Left renal cortex interstitium (tissue), 4 donors: ENCODE data around the gene ATXN7L2. TPM values are rescaled to one million over a fixed set of nuclear protein-coding genes. Genes with fewer than 3 reads are reported as not detected.

Experiments used
- DNase-seq, 4 donors: peaks; one replicate each; pipeline ENCODE4 v3.0.0-alpha.2; 2013; ENCODE audit warnings: low read depth in 4 of 4, low spot score in 2 of 4, missing footprints in 1 of 4
- polyA plus RNA-seq, 4 donors: library from polyadenylated mRNA; unstranded; fragments of 120-200 nt; gene quantifications; one replicate each; pipeline ENCODE4 v1.2.1, GENCODE V29; 2013; ENCODE audit not compliant: insufficient read length in 4 of 4

Gene ATXN7L2
- polyA plus RNA-seq, 4 donors = 6.9 to 17.7 (median 11.8) TPM

DNA sequence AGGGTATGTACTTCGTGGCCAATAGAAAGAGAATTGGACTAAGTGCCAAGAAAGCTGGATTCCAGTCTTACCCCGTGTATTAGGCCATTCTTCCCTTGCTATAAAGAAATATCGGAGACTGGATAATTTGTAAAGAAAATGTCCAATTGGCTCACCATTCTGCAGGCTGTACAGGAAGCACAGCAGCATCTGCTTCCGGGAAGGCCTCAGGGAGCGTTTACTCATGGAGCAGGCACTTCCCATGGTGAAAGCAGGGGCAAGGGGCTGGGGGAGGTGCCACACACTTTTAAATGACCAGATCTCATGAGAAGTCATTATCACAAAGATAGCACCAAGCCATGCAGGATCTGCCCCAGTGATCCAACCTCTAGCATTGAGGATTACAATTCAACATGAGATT is 33.6 kb downstream of the ATXN7L2 start:
- DNase-seq = no peak

DNA sequence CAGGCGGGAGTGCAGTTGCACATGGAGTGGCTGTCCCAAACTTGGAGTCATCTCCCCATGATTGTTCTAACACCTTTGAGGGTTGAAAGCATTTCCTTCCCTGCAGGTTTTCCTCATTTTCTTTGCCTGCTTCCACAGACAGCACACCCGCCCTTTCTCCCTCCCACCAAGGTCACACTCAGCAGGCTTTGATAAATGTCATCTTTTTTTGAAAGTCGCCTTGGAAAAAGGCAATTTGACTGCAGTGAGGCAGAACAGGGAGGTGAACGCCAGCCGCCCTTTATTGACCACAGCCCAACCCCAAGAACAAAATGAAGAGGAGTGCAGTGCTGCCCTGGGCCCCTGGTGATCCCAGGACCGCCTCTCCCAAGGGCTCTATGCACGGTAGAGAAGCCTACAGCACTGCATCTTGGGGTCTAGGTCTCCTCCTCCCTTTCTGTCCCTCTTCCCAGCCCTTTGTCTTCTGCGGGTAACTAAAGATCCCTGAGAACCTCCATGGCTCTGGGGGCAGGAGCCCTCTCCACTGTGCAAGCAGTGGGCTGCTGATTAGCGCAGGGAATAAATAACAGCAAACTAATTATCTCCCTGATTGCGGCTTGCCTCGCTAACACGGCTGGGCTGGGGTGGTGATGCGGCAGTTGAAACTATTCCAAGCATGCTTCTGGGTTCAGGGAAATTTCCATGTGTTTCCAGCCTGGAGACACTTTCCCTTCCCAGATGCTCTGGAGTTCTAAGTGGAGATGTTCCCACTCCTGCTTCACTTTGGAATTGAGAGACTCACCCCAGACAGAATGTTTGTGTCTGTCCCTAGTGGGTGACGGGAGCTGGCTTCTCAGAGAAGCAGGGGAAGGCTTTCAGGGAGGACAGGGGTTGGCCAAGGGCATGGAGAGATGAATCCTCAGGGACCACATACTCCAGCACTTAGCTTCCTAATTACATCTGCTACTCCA is 37.6 kb downstream of the ATXN7L2 start:
- no peak for DNase-seq

GRCh38 chr1:109522026-109522425 is 38.3 kb downstream of the ATXN7L2 start:
- DNase-seq = no peak

- no peak for DNase-seq
These were observed 40.0 kb downstream of the ATXN7L2 start for GRCh38 chr1:109523706-109524105.

GRCh38 chr1:109527098-109527811 is 43.5 kb downstream of the ATXN7L2 start:
- DNase-seq = no peak

DNA sequence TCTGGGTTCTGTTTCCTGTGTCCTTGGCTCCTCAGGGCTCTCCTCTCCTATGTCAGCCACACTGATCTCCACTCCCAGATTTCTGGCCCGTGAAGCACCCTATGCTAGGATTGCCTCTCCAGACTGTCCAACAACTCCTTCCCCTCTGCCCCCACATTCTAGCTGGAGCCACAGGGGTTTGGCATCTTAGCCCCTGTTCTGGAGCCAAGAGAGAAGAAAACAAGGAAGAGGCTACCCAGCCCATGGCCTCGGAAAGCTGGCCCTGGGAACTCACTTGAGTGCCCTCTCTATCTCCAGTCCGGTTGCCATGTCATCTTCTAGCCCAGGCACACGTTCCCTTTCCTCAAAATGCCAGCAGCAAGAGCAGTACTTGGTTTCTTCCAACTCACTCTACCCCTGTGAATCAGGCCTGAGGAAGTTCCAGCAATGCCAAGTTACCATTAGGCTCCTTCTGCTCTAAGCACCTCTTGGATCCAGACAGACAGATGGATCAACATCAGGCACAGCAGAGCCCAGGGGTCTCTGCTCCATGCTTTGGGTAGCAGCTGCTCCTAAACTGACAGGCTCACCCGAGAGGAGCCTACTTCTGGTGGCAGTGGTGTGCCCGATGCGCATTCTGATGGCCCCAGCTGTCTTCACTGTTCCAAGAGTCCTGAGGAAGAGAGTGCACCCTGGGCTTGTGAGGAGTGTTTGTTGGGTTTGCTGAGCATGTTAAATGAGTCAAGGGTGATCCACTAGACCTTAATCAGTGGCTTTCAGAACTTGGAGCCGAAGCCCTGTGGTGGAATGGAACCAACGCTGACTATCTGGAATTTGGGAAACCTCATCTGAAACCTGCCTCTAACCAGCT is 44.4 kb downstream of the ATXN7L2 start:
- no peak for DNase-seq

DNA sequence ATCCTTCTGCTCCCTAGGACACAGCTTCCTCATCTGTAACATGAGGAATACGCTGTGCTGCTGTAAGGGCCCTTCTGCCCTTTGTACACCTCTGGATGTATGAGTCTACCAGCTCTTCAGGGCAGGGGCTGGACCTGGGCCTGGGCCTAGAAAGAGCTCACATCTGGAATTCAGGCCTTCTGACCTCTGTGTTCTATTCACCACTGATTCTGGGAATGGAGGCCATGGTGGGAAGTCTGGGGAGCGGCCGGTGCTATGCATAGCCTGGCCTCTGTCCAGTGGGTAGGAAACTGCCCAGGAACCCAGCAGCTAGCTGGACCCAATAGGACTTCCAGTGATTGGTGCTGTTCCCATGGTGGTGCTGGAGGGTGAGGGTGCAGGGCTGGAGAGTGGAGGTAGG is 45.0 kb downstream of the ATXN7L2 start:
- no peak for DNase-seq

DNA sequence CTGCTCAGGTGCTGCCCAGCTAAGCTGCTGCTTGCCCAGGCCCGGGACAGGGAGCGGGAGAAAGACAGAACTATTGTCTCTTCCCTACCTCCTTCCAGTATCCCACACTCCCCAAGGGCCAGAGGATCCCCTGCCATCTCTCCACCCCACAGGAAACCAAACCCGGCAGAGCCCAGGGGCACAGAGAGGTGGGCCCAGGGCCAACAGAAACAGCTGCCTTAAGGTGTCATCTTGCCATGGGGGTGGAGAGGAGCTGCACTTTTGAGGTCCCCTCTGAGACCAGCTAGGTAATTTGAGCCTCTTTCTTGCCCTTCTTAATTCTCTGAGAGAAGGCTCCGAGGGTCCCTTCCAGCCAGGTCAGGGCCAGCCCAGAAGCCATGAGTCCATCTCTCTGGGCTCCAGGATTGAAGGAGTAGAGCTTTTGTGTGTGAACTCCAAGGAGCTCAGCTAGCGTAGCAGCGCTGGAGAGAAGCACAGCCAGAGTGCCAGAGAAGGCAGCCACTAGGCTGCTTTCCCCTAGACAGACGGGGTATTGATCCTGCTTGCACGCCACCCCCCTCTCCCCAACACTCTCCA is 46.3 kb downstream of the ATXN7L2 start:
- DNase-seq = no peak

GRCh38 chr1:109530457-109531087 is 46.9 kb downstream of the ATXN7L2 start:
- no peak for DNase-seq

- DNase-seq = no peak
These were observed 47.7 kb downstream of the ATXN7L2 start for GRCh38 chr1:109531380-109531779.

DNA sequence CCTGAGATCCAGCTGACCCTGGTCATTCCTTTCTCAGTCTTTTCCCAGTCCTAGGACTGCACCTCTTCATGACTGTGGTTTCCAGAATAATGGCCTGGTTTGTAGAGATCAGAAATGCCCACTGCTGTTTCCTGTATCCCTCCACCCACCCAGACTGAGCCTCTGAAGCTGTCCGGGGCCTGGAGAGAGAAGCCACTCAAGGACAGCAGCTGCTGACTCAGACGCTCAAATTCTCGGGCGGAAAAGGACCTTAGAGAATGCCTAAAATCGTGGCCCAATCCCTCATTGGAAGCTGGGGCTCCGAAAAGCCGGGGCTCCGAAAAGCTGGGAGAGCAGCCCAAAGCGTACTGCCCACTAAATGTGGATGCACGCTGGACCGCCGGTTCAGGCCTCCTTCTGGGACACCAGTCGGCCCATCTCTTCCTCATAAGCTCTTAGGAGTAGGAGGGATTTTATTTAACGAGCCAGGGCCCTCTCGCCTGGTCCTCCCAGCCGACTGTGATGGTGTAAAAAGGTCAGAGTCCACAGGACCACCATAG is 48.2 kb downstream of the ATXN7L2 start:
- DNase-seq = no peak

GRCh38 chr1:109532365-109533136 is 48.8 kb downstream of the ATXN7L2 start:
- DNase-seq = peak in 1 of 4 donors; percentile 61

DNA sequence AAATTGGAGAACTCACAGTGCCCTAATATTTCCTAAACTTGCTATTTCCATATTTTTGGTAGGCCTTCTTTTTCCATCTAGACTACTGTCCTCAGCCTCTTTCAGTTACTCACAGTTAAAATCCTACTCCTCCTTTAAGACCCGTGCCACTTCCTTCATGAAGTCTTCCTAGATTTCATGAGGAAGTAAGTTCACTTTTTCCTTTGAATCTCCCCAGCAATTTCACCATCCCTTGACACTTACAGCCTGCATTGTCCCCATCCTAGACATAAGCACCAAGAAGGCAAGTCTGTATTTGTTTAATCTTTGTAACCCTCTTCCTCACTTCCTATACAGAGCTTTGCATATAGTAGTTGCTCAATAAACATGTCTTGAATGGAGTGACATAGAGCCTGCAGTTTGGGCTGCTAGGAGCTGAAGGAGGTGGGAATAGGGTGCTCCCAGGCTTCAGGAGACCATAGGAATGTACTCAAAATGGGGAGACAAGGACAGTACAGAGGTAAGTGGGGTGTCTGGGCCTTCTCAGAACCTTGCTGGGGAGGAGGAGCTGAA is 50.7 kb downstream of the ATXN7L2 start:
- no peak for DNase-seq

DNA sequence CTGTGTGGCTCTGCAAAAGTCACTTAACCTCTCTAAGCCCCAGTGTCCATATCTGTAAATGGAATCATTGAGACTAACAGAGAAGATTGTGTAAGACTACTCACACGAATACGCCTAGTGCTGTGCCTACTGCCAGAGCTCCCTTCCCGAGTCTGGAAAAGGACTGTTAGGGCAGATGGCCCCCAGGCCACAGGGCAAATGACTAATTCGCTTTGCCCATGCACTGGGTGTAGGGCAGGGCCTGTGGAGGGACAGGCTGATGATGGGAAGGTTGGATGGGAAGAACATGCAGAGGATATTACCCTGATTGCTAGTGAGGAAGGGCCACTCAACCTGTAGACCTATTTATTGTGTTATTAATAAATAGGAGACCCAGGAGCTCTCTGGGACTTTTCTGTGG is 51.8 kb downstream of the ATXN7L2 start:
- DNase-seq = no peak

DNA sequence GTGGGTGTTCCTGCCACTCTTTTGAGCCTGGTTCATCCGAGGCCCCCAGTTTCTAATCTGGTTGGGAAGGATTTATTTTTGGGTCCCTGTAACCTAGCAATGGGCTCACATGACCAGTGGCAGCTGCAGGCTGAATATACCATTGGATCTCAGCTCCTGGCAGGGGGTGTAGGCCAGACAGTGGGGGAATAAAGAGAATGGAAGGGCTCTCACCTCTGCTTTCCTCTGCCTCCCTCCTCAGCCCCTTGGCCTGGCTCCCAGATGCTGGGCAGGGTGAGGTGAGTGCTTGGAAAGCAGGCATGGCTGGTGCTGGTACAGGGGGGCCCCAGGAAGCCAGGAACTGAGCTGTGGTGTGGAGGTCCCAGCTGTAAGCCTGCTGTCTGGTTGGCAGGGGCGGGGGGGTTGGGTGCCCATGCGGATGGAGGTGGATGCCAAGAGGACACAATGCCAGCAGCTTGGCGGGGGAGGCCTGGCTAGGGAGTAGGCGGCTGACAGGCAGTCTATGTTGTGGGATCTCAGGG is 52.3 kb downstream of the ATXN7L2 start:
- DNase-seq = no peak

GRCh38 chr1:109537450-109538178 is 53.9 kb downstream of the ATXN7L2 start:
- no peak for DNase-seq

GRCh38 chr1:109538827-109539555 is 55.3 kb downstream of the ATXN7L2 start:
- DNase-seq = no peak
